SK-N-SH (cell line): Measurements from ENCODE around the gene DNTT. TPM values are rescaled to one million over a fixed set of nuclear protein-coding genes. Genes with fewer than 3 reads are reported as not detected.

Experiments
- CTCF ChIA-PET: fragments of 300-600, 350-600 bp; formaldehyde crosslinking; extraction: SDS; loops from one replicate; lab custom pipeline; 2021; lab: Yijun Ruan, JAX
- POLR2A ChIA-PET: fragments of 350-600 bp; sonication (Branson Sonifier 250); formaldehyde crosslinking; extraction: SDS; loops from one replicate; lab custom pipeline; 2020; ENCODE audit warnings: antibody characterized with exemption, inconsistent platforms; lab: Yijun Ruan, JAX
- DNase-seq: peaks from one replicate; pipeline ENCODE4 v3.0.0; 2012
- H2AFZ ChIP-seq: fragments of 200-600 bp; sonication (generic); 2 replicates; pipeline ENCODE4 v1.8.1; 2016; ENCODE audit warnings: antibody characterized with exemption, mild to moderate bottlenecking, low read depth
- H3F3A ChIP-seq: fragments of 200-600 bp; sonication (generic); replicated peaks from 2 replicates; pipeline ENCODE3; 2016; ENCODE audit warnings: antibody characterized with exemption, mild to moderate bottlenecking; ENCODE audit not compliant: insufficient read depth
- H3K27ac ChIP-seq, 2 experiments: fragments of 200-500 bp in 1 of 2; fragments of 200-600 bp in 1 of 2; sonication (Bioruptor generic) in 1 of 2; sonication (generic), shearing (Covaris generic) in 1 of 2; 2 replicates each; pipeline versions ENCODE4 v1.5.1 to v1.6.1; 2014 to 2016; ENCODE audit warnings: low read depth in 2 of 2, inconsistent platforms in 1 of 2, low read length in 1 of 2, mild to moderate bottlenecking in 1 of 2, mixed read lengths in 1 of 2
- H3K27me3 ChIP-seq: fragments of 200-600 bp; sonication (generic), shearing (Covaris generic); 2 replicates; pipeline ENCODE4 v1.6.1; 2016; ENCODE audit warnings: mixed run types; ENCODE audit not compliant: insufficient read depth
- H3K36me3 ChIP-seq, 2 experiments: fragments of 200-500 bp in 1 of 2; fragments of 200-600 bp in 1 of 2; sonication (Bioruptor generic) in 1 of 2; sonication (generic) in 1 of 2; replicated peaks in 1 of 2; 2 replicates each; pipeline versions ENCODE3 to v1.5.1; 2014 to 2016; ENCODE audit warnings: low read length in 1 of 2, mild to moderate bottlenecking in 1 of 2; ENCODE audit not compliant: insufficient read depth in 2 of 2, control insufficient read depth in 1 of 2
- H3K4me1 ChIP-seq, 2 experiments: fragments of 200-500 bp in 1 of 2; fragments of 200-600 bp in 1 of 2; sonication (Bioruptor generic) in 1 of 2; sonication (generic), shearing (Covaris generic) in 1 of 2; 2 replicates each; pipeline versions ENCODE4 v1.5.1 to v1.6.1; 2014 to 2016; ENCODE audit warnings: low read depth in 1 of 2, low read length in 1 of 2, mixed run types in 1 of 2; ENCODE audit not compliant: insufficient read depth in 2 of 2, control insufficient read depth in 1 of 2
- H3K4me2 ChIP-seq: fragments of 200-600 bp; sonication (generic), shearing (Covaris generic); 2 replicates; pipeline ENCODE4 v1.6.1; 2017; ENCODE audit warnings: mixed run types
- H3K4me3 ChIP-seq, 2 experiments: fragments of 200-500 bp in 1 of 2; fragments of 200-600 bp in 1 of 2; sonication (Bioruptor generic) in 1 of 2; sonication (generic), shearing (Covaris generic) in 1 of 2; 2 replicates each; pipeline versions ENCODE4 v1.5.1 to v1.8.1; 2014 to 2016; ENCODE audit warnings: low read depth in 2 of 2, inconsistent platforms in 1 of 2, low read length in 1 of 2, mild to moderate bottlenecking in 1 of 2, mixed read lengths in 1 of 2, moderate library complexity in 1 of 2
- H3K79me2 ChIP-seq: fragments of 200-600 bp; sonication (generic); 2 replicates; pipeline ENCODE4 v1.8.1; 2017; ENCODE audit warnings: mild to moderate bottlenecking; ENCODE audit not compliant: insufficient read depth
- H3K9ac ChIP-seq: fragments of 200-600 bp; sonication (generic); 2 replicates; pipeline ENCODE4 v1.6.1; 2017; ENCODE audit warnings: mixed run types
- H3K9me2 ChIP-seq: fragments of 200-600 bp; sonication (generic); 2 replicates; pipeline ENCODE4 v1.6.1; 2017; ENCODE audit warnings: mixed run types
- H3K9me3 ChIP-seq: fragments of 200-600 bp; sonication (generic); 2 replicates; pipeline ENCODE4 v1.6.1; 2017; ENCODE audit warnings: mixed run types, mild to moderate bottlenecking, moderate library complexity
- H4K20me1 ChIP-seq: fragments of 200-600 bp; sonication (generic); 2 replicates; pipeline ENCODE4 v1.6.1; 2017; ENCODE audit warnings: mild to moderate bottlenecking, mixed run types; ENCODE audit not compliant: insufficient read depth
- ELF1 ChIP-seq: IDR thresholded peaks from 2 replicates; pipeline ENCODE4 v1.4.0; 2012
- EZH2phosphoT487 ChIP-seq: fragments of 200-600 bp; sonication (generic); IDR thresholded peaks from 2 replicates; pipeline ENCODE4 v1.6.1; 2017; ENCODE audit warnings: low read depth, mixed run types, mild to moderate bottlenecking, antibody characterized with exemption, moderate library complexity, borderline replicate concordance
- FOXM1 ChIP-seq: IDR thresholded peaks from 2 replicates; pipeline ENCODE4 v1.4.0; 2012; ENCODE audit warnings: low read depth, mild to moderate bottlenecking
- IRF3 ChIP-seq: fragments of 150-350 bp; IDR thresholded peaks from 2 replicates; pipeline ENCODE4 v1.6.1; 2016; ENCODE audit warnings: mild to moderate bottlenecking, low read depth, low read length
- MEF2A ChIP-seq: IDR thresholded peaks from 2 replicates; pipeline ENCODE4 v1.4.0; 2012; ENCODE audit warnings: low read depth, borderline replicate concordance
- NFIC ChIP-seq: IDR thresholded peaks from 2 replicates; pipeline ENCODE4 v1.4.0; 2012; ENCODE audit warnings: borderline replicate concordance
- POLR2AphosphoS5 ChIP-seq: IDR thresholded peaks from 2 replicates; pipeline ENCODE4 v1.6.1; 2012; ENCODE audit warnings: low read depth, low read length
- RAD21 ChIP-seq: IDR thresholded peaks from 2 replicates; pipeline ENCODE4 v1.6.1; 2012; ENCODE audit warnings: mild to moderate bottlenecking, low read length
- RFX5 ChIP-seq: IDR thresholded peaks from 2 replicates; pipeline ENCODE4 v1.6.1; 2012; ENCODE audit warnings: mild to moderate bottlenecking, improper control_type of control experiment, low read length
- RXRA ChIP-seq: IDR thresholded peaks from 2 replicates; pipeline ENCODE4 v1.4.0; 2012; ENCODE audit warnings: low read depth, mild to moderate bottlenecking, borderline replicate concordance
- SMC3 ChIP-seq: IDR thresholded peaks from 2 replicates; pipeline ENCODE4 v1.6.1; 2012; ENCODE audit warnings: low read depth, low read length, improper control_type of control experiment
- TEAD4 ChIP-seq: IDR thresholded peaks from 2 replicates; pipeline ENCODE4 v1.4.0; 2012; ENCODE audit warnings: mild to moderate bottlenecking, borderline replicate concordance; ENCODE audit not compliant: insufficient read depth
- YY1 ChIP-seq: IDR thresholded peaks from 2 replicates; pipeline ENCODE4 v1.4.0; 2012; ENCODE audit warnings: low read depth, mild to moderate bottlenecking
- WGBS: methylation state at CpG from one replicate; pipeline ENCODE4 v1.1.6; 2017; ENCODE audit warnings: low lambda C conversion rate; 5-methylcytosine and 5-hydroxymethylcytosine counted together
- polyA plus RNA-seq, 3 experiments: library from polyadenylated mRNA; depleted of rRNA; stranded (reverse); fragments of >200 nt; gene quantifications; 2 replicates each; pipeline ENCODE4 v1.2.3, GENCODE V29; 2012
- TF ChIP-seq, protein P1 (sequence below): IDR thresholded peaks from 2 replicates; pipeline ENCODE4; 2012
- TF ChIP-seq, protein P2 (sequence below): fragments of 150-350 bp; IDR thresholded peaks from 2 replicates; pipeline ENCODE4 v1.6.1; 2017; ENCODE audit warnings: antibody characterized with exemption, low read length, low read depth, borderline replicate concordance

The DNTT gene
- polyA plus RNA-seq, 1 of the 3 experiments (the other 2 are of a cell fraction), result not detected

DNA sequence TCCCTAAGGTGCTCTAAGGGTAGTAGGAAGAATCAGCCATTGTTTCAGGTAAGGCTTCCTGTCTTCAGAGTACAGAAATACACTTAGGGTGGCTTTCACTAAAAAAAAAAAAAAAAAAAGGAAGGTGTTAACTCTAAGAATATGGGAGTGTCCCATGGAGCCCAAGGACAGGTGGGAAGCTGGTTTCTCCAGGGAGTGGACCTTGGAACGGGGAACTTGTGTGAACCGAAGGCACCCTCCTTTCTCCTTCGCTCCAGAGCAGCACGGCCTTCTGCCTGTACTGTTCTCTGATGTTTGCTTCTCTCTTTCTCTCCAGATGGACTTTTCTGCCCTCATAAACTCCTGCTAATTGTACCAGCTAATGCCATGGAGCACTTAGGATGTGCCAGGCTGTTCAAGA is 48.3 kb downstream of the DNTT start:
- Histone ChIP-seq H3K27ac (no peak overlapping the region), H3K36me3 (no peaks in the 10 kb centered on the region), H3K9me2 (no peaks in the 10 kb centered on the region; the same call in 1 of the 2 replicates), H3F3A (no peaks in the 10 kb centered on the region), H3K9me3 (no peaks in the 10 kb centered on the region), H4K20me1 (no peaks in the 10 kb centered on the region), H3K4me1 (no peaks in the 10 kb centered on the region), H3K27me3 (peaks cover 4% of the 10 kb centered on the region; the same call in 1 of the 2 replicates), H3K79me2 (no peaks in the 10 kb centered on the region), H3K4me3 (no peak overlapping the region), H2AFZ (no peak overlapping the region), H3K4me2 (no peak overlapping the region), H3K9ac (no peak overlapping the region)
- CTCF ChIA-PET, result interaction anchor here (2.1 to 2.6 kb wide), 2 partner anchors 12 to 18 kb away, joined by 8 to 13 read pairs; no protein-coding TSS in a partner anchor
- WGBS, result 40% methylated on average over 4 of the region's 4 CpGs
- POLR2A ChIA-PET, result no interaction called here
- DNase-seq, result no peak
- no peak for TF ChIP-seq TEAD4
- no peak for TF ChIP-seq IRF3
- TF ChIP-seq EZH2phosphoT487, result no peak
- TF ChIP-seq, protein P1, sequence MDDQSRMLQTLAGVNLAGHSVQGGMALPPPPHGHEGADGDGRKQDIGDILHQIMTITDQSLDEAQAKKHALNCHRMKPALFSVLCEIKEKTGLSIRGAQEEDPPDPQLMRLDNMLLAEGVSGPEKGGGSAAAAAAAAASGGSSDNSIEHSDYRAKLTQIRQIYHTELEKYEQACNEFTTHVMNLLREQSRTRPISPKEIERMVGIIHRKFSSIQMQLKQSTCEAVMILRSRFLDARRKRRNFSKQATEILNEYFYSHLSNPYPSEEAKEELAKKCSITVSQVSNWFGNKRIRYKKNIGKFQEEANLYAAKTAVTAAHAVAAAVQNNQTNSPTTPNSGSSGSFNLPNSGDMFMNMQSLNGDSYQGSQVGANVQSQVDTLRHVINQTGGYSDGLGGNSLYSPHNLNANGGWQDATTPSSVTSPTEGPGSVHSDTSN, result no peak
- TF ChIP-seq MEF2A, result no peak
- TF ChIP-seq SMC3, result no peak
- no peak for TF ChIP-seq FOXM1
- TF ChIP-seq, protein P2, sequence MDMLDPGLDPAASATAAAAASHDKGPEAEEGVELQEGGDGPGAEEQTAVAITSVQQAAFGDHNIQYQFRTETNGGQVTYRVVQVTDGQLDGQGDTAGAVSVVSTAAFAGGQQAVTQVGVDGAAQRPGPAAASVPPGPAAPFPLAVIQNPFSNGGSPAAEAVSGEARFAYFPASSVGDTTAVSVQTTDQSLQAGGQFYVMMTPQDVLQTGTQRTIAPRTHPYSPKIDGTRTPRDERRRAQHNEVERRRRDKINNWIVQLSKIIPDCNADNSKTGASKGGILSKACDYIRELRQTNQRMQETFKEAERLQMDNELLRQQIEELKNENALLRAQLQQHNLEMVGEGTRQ, result no peak
- no peak for TF ChIP-seq ELF1
- TF ChIP-seq YY1, result no peak
- TF ChIP-seq RFX5, result no peak
- no peak for TF ChIP-seq RXRA
- TF ChIP-seq NFIC, result no peak
- TF ChIP-seq RAD21, result no peak

GRCh38 chr10:96357038-96357620 is 52.9 kb downstream of the DNTT start:
- no peak for TF ChIP-seq POLR2AphosphoS5
- no peak overlapping the region for H2AFZ ChIP-seq
- no peak for DNase-seq
- no peak overlapping the region for H3K27ac ChIP-seq
- no peaks in the 10 kb centered on the region for H4K20me1 ChIP-seq
- H3K36me3 ChIP-seq, result no peaks in the 10 kb centered on the region
- POLR2A ChIA-PET, result no interaction called here
- peaks cover 4% of the 10 kb centered on the region; the same call in 1 of the 2 replicates for H3K27me3 ChIP-seq
- H3F3A ChIP-seq, result no peaks in the 10 kb centered on the region
- H3K79me2 ChIP-seq, result no peaks in the 10 kb centered on the region
- H3K9ac ChIP-seq, result no peak overlapping the region
- no peaks in the 10 kb centered on the region for H3K9me3 ChIP-seq
- 30% methylated on average over 8 of the region's 8 CpGs for WGBS
- CTCF ChIA-PET, result interaction anchor here (1.0 to 4.2 kb wide), 6 partner anchors 10 to 157 kb away, joined by 3 to 32 read pairs (median 5); partner anchors contain the start of gene TLL2
- H3K9me2 ChIP-seq, result no peaks in the 10 kb centered on the region
- no peak overlapping the region for H3K4me2 ChIP-seq
- no peaks in the 10 kb centered on the region for H3K4me1 ChIP-seq
- no peak overlapping the region for H3K4me3 ChIP-seq
